ENCODE results near the gene EFCAB6.

DNA sequence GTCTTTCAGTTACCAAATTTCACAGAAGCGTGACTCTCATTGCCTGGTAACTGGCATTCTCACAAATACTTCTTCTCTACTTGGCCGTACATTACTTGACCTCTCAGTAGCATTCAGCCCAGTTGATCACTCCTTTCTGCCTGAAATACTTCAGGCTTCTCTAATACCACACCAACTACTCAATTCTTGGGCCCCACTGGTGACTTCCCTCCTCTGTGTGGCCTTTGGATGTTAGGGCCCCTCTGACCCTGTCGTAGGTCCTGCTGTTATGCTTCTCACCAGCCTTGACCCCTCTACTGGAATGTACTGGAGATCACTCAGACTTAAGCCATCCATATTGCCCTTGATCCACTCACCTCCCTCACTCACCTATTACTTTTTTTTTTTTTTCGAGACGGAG lies 2.2 kb upstream of the EFCAB6 start:
- no peak for TF ChIP-seq EP300 (IDR thresholded peaks at IDR 0.05)
- no peak for TF ChIP-seq CTCF (IDR thresholded peaks at IDR 0.05)

Measured in gastroesophageal sphincter (tissue), 3 donors.